GM21367 (cell line): ENCODE data around the gene KARS1.

Experiments
- ATAC-seq: cut with Tn5 transposase; IDR thresholded peaks from one replicate; pipeline ENCODE4 v1.9.1; 2021; ENCODE audit not compliant: unreplicated experiment

Gene KARS1

GRCh38 chr16:75647492-75648264 is at the start of gene KARS1, which contains the start of gene TERF2IP:
Gene KARS1, minus strand, starts transcription at chr16:75647665. Its CDS starts 26 bp downstream, at chr16:75647639.
Gene TERF2IP, plus strand, starts transcription at chr16:75647773. Its CDS starts 110 bp downstream, at chr16:75647883.
- ATAC-seq: peak; percentile 81

- ATAC-seq: no peak
Measured at GRCh38 chr16:75695708-75696107, 48.2 kb upstream of the KARS1 start.

- ATAC-seq: no peak
Measured at GRCh38 chr16:75687361-75687760, 39.9 kb upstream of the KARS1 start.

GRCh38 chr16:75682308-75682707 is 34.8 kb upstream of the KARS1 start:
- ATAC-seq: no peak

- ATAC-seq: no peak
Measured at GRCh38 chr16:75679366-75679765, 31.9 kb upstream of the KARS1 start.

- no peak for ATAC-seq
Measured at GRCh38 chr16:75676909-75677308, 29.4 kb upstream of the KARS1 start, which contains the start of gene CPHXL2. Gene CPHXL2, minus strand, starts transcription at chr16:75677009. Its CDS starts 10 bp downstream, at chr16:75676999.

GRCh38 chr16:75667503-75667902 is 20.0 kb upstream of the KARS1 start:
- no peak for ATAC-seq

- ATAC-seq: no peak
Measured at GRCh38 chr16:75660726-75661302, 13.3 kb upstream of the KARS1 start.

- ATAC-seq: no peak
Measured at GRCh38 chr16:75660321-75660720, 12.9 kb upstream of the KARS1 start.

- no peak for ATAC-seq
Measured at GRCh38 chr16:75658175-75658574, 10.7 kb upstream of the KARS1 start.

GRCh38 chr16:75653922-75654321 is 6.5 kb upstream of the KARS1 start:
- ATAC-seq: no peak

- ATAC-seq: peak; percentile 26
Measured at GRCh38 chr16:75648265-75649076, 1.0 kb upstream of the KARS1 start.

GRCh38 chr16:75647112-75647491 is 363 bp downstream of the KARS1 start:
- ATAC-seq: peak; percentile 10

- ATAC-seq: no peak
Measured at GRCh38 chr16:75644240-75645012, 3.0 kb downstream of the KARS1 start.

GRCh38 chr16:75640598-75640997 is 6.9 kb downstream of the KARS1 start:
- no peak for ATAC-seq

GRCh38 chr16:75635036-75635435 is 12.4 kb downstream of the KARS1 start:
- ATAC-seq: no peak

GRCh38 chr16:75632857-75633256 is 14.6 kb downstream of the KARS1 start:
- ATAC-seq: no peak

- no peak for ATAC-seq
Measured at GRCh38 chr16:75630052-75630451, 17.4 kb downstream of the KARS1 start.

GRCh38 chr16:75629132-75629531 is 18.3 kb downstream of the KARS1 start:
- ATAC-seq: no peak

- no peak for ATAC-seq
Measured at GRCh38 chr16:75628351-75628750, 19.1 kb downstream of the KARS1 start.

GRCh38 chr16:75627851-75628250 is 19.6 kb downstream of the KARS1 start:
- no peak for ATAC-seq
